ENCODE results near the gene MTX2. TPM values are rescaled to one million over a fixed set of nuclear protein-coding genes. Genes with fewer than 3 reads are reported as not detected.

MTX2 gene
- total RNA-seq, 4 donors from 2014 or later, result 28.1 to 32.1 (median 31.3) TPM

- Histone ChIP-seq H3K27me3 (no peaks in the 10 kb centered on the region), H3K27ac (no peak overlapping the region), H3K9me3 (no peaks in the 10 kb centered on the region), H3K4me1 (no peaks in the 10 kb centered on the region), H3K4me3 (no peak overlapping the region), H3K36me3 (no peaks in the 10 kb centered on the region)
- DNase-seq, result no peak
- TF ChIP-seq POLR2A (IDR thresholded peaks at IDR 0.05) (no peak), CTCF (IDR thresholded peaks at IDR 0.05) (no peak)
- intact Hi-C loops (cut with DNase I; ENCODE audit: low total_unique reads), result no loop called here
Measured at GRCh38 chr2:176237456-176237855, 31.8 kb upstream of the MTX2 start.

- Histone ChIP-seq H3K9me3 (no peaks in the 10 kb centered on the region), H3K4me1 (no peaks in the 10 kb centered on the region), H3K36me3 (no peaks in the 10 kb centered on the region), H3K4me3 (no peak overlapping the region), H3K27ac (no peak overlapping the region), H3K27me3 (no peaks in the 10 kb centered on the region)
- no peak for DNase-seq
- intact Hi-C loops (cut with DNase I; ENCODE audit: low total_unique reads), result no loop called here
- TF ChIP-seq POLR2A (IDR thresholded peaks at IDR 0.05) (no peak), CTCF (IDR thresholded peaks at IDR 0.05) (no peak)
Measured at GRCh38 chr2:176239031-176239430, 30.2 kb upstream of the MTX2 start.

- Histone ChIP-seq H3K36me3 (no peaks in the 10 kb centered on the region), H3K4me1 (no peaks in the 10 kb centered on the region), H3K27me3 (no peaks in the 10 kb centered on the region), H3K4me3 (no peak overlapping the region), H3K9me3 (no peaks in the 10 kb centered on the region), H3K27ac (no peak overlapping the region)
- intact Hi-C loops (cut with DNase I; ENCODE audit: low total_unique reads), result no loop called here
- no peak for DNase-seq
- TF ChIP-seq POLR2A (IDR thresholded peaks at IDR 0.05), result no peak
- TF ChIP-seq CTCF (IDR thresholded peaks at IDR 0.05), result no peak
Measured at GRCh38 chr2:176240301-176240700, 28.9 kb upstream of the MTX2 start.

- Histone ChIP-seq H3K9me3 (no peaks in the 10 kb centered on the region), H3K4me3 (no peak overlapping the region), H3K36me3 (no peaks in the 10 kb centered on the region), H3K27me3 (no peaks in the 10 kb centered on the region), H3K27ac (no peak overlapping the region), H3K4me1 (no peaks in the 10 kb centered on the region)
- TF ChIP-seq CTCF (IDR thresholded peaks at IDR 0.05), result no peak
- TF ChIP-seq POLR2A (IDR thresholded peaks at IDR 0.05), result no peak
- DNase-seq, result no peak
- intact Hi-C loops (cut with DNase I; ENCODE audit: low total_unique reads), result no loop called here
Measured at GRCh38 chr2:176242276-176242675, 27.0 kb upstream of the MTX2 start.

GRCh38 chr2:176246331-176246730, 22.9 kb upstream of the MTX2 start:
- no peak overlapping the region for H3K4me3 ChIP-seq
- H3K36me3 ChIP-seq, result no peaks in the 10 kb centered on the region
- no peak overlapping the region for H3K27ac ChIP-seq
- H3K27me3 ChIP-seq, result no peaks in the 10 kb centered on the region
- no peaks in the 10 kb centered on the region for H3K4me1 ChIP-seq
- no peak for TF ChIP-seq CTCF (IDR thresholded peaks at IDR 0.05)
- no peak for TF ChIP-seq POLR2A (IDR thresholded peaks at IDR 0.05)
- H3K9me3 ChIP-seq, result no peaks in the 10 kb centered on the region
- DNase-seq, result no peak
- intact Hi-C loops (cut with DNase I; ENCODE audit: low total_unique reads), result no loop called here
